AML-193 (cell line): ENCODE measurements around the gene UQCC2.

Experiments used
- DNase-seq, 2 experiments: peaks; one replicate each; lab custom pipeline; 2025; lab: John Stamatoyannopoulos, UW

The UQCC2 gene

GRCh38 chr6:33690766-33691165 lies 20.7 kb downstream of the UQCC2 start:
- DNase-seq = no peak

GRCh38 chr6:33689879-33690278 lies 21.6 kb downstream of the UQCC2 start:
- DNase-seq = no peak

- DNase-seq = no peak
Observed at GRCh38 chr6:33689148-33689494, 22.4 kb downstream of the UQCC2 start.

GRCh38 chr6:33688451-33689147 lies 22.9 kb downstream of the UQCC2 start:
- DNase-seq = no peak

GRCh38 chr6:33688006-33688405 lies 23.5 kb downstream of the UQCC2 start:
- no peak for DNase-seq

GRCh38 chr6:33686981-33687975 lies 24.2 kb downstream of the UQCC2 start:
- DNase-seq = no peak

- no peak for DNase-seq
Observed at GRCh38 chr6:33686225-33686924, 25.1 kb downstream of the UQCC2 start.

GRCh38 chr6:33685411-33686224 lies 25.9 kb downstream of the UQCC2 start:
- no peak for DNase-seq

GRCh38 chr6:33684983-33685382 lies 26.5 kb downstream of the UQCC2 start:
- no peak for DNase-seq

GRCh38 chr6:33684428-33684896 lies 27.0 kb downstream of the UQCC2 start:
- no peak for DNase-seq

GRCh38 chr6:33683576-33684427 lies 27.7 kb downstream of the UQCC2 start:
- DNase-seq = no peak

- no peak for DNase-seq
Observed at GRCh38 chr6:33683051-33683571, 28.4 kb downstream of the UQCC2 start.

- DNase-seq = no peak
Observed at GRCh38 chr6:33682341-33682740, 29.2 kb downstream of the UQCC2 start.

GRCh38 chr6:33679761-33680160 lies 31.7 kb downstream of the UQCC2 start:
- no peak for DNase-seq

GRCh38 chr6:33678932-33679490 lies 32.5 kb downstream of the UQCC2 start:
- no peak for DNase-seq

- DNase-seq = no peak
Observed at GRCh38 chr6:33678233-33678931, 33.1 kb downstream of the UQCC2 start.

- DNase-seq = no peak
Observed at GRCh38 chr6:33677689-33678088, 33.8 kb downstream of the UQCC2 start.

GRCh38 chr6:33677143-33677660 lies 34.3 kb downstream of the UQCC2 start:
- no peak for DNase-seq
